Renal cortex interstitium (tissue), 11 donors: ENCODE data around the gene KANSL3. TPM values are rescaled to one million over a fixed set of nuclear protein-coding genes. Genes with fewer than 3 reads are reported as not detected.

ENCODE experiments used
- DNase-seq, 11 donors: peaks; one replicate each; pipeline ENCODE4 v3.0.0-alpha.2; 2013; ENCODE audit warnings: low read depth in 9 of 11, low spot score in 4 of 11; ENCODE audit errors: extremely low read depth in 1 of 11
- polyA plus RNA-seq, 3 donors: library from polyadenylated mRNA; unstranded; fragments of 120-200 nt; gene quantifications; one replicate each; pipeline ENCODE4 v1.2.1, GENCODE V29; 2013; ENCODE audit not compliant: insufficient read length in 3 of 3

KANSL3 gene
- polyA plus RNA-seq, 3 donors, result 53.0 to 60.4 (median 53.9) TPM

- no peak for DNase-seq
Measured at GRCh38 chr2:96551605-96552314, 86.4 kb downstream of the KANSL3 start.

- DNase-seq, result no peak
Measured at GRCh38 chr2:96550787-96551604, 87.1 kb downstream of the KANSL3 start.

- DNase-seq, result no peak
Measured at GRCh38 chr2:96549967-96550786, 87.9 kb downstream of the KANSL3 start.

- DNase-seq, result no peak
Measured at GRCh38 chr2:96549466-96549785, 88.7 kb downstream of the KANSL3 start.

- no peak for DNase-seq
Measured at GRCh38 chr2:96548558-96549465, 89.3 kb downstream of the KANSL3 start.

- no peak for DNase-seq
Measured at GRCh38 chr2:96547731-96548171, 90.4 kb downstream of the KANSL3 start.

GRCh38 chr2:96547203-96547641, 90.9 kb downstream of the KANSL3 start:
- no peak for DNase-seq

- DNase-seq, result no peak
Measured at GRCh38 chr2:96546797-96547196, 91.3 kb downstream of the KANSL3 start.

GRCh38 chr2:96546321-96546720, 91.8 kb downstream of the KANSL3 start:
- DNase-seq, result no peak

Other genes with a start within 250 kb of the KANSL3 start
- 1 to 10 TPM; 4.0 to 5.5 (median 4.8) TPM for gene NEURL3, start 133.0 kb downstream of the KANSL3 start, polyA plus RNA-seq
- gene ARID5A, start 101.6 kb downstream of the KANSL3 start, polyA plus RNA-seq, result 1 to 10 TPM; 3.6 to 6.0 (median 5.0) TPM
- 1 to 10 TPM; 1.1 to 2.7 (median 1.1) TPM for gene FER1L5, start 4.5 kb upstream of the KANSL3 start, polyA plus RNA-seq
- 10 to 100 TPM; 49.0 to 50.6 (median 50.1) TPM for gene LMAN2L, start 101.8 kb upstream of the KANSL3 start, polyA plus RNA-seq
- 10 to 100 TPM; 11.7 to 18.0 (median 12.3) TPM for gene CNNM4, start 122.6 kb upstream of the KANSL3 start, polyA plus RNA-seq
- 10 to 100 TPM; 29.5 to 39.5 (median 37.7) TPM for gene CNNM3, start 178.0 kb upstream of the KANSL3 start, polyA plus RNA-seq
- gene ANKRD23, start 205.7 kb upstream of the KANSL3 start, polyA plus RNA-seq, result 1 to 10 TPM; 3.4 to 6.9 (median 4.2) TPM
- gene ANKRD39, start 219.7 kb upstream of the KANSL3 start, polyA plus RNA-seq, result 1 to 10 TPM; 6.2 to 8.6 (median 8.2) TPM
- 10 to 100 TPM; 35.0 to 46.0 (median 44.8) TPM for gene SEMA4C, start 231.8 kb upstream of the KANSL3 start, polyA plus RNA-seq